HCT116 (cell line): ENCODE results near the gene PDE4D.

Experiments
- POLR2A ChIP-seq: IDR thresholded peaks from 2 replicates; pipeline ENCODE4 v1.7.0; 2011; ENCODE audit warnings: borderline replicate concordance; ENCODE audit not compliant: insufficient read depth, insufficient read length; ENCODE audit errors: extremely low read depth
- POLR2AphosphoS5 ChIP-seq: IDR thresholded peaks from 2 replicates; pipeline ENCODE4 v1.6.1; 2011; ENCODE audit warnings: mild to moderate bottlenecking, low read depth, low read length, moderate library complexity
- RAD21 ChIP-seq: IDR thresholded peaks from 2 replicates; pipeline ENCODE4 v1.6.1; 2012; ENCODE audit warnings: low read depth, mild to moderate bottlenecking
- SP1 ChIP-seq: IDR thresholded peaks from 2 replicates; pipeline ENCODE4 v1.6.1; 2012; ENCODE audit warnings: low read depth
- ZFX ChIP-seq: fragments of 450-650 bp; IDR thresholded peaks from 2 replicates; pipeline ENCODE4 v1.6.1; 2017
- TF ChIP-seq, protein P1 (sequence below): IDR thresholded peaks from 2 replicates; pipeline ENCODE4 v1.6.1; 2012; ENCODE audit warnings: low read depth
- TF ChIP-seq, protein P2 (sequence below), 3 experiments: fragments of 200-600 bp in 1 of 3; sonication (generic) in 1 of 3; IDR thresholded peaks in 2 of 3; conservative IDR thresholded peaks in 1 of 3; 2 replicates each; pipeline ENCODE4 v1.5.1; 2012 to 2017; ENCODE audit warnings: low read depth in 2 of 3, low read length in 2 of 3, antibody characterized with exemption in 1 of 3, borderline replicate concordance in 1 of 3, control low read depth in 1 of 3, mild to moderate bottlenecking in 1 of 3, mixed read lengths in 1 of 3, mixed run types in 1 of 3, moderate library complexity in 1 of 3; ENCODE audit not compliant: insufficient read depth in 1 of 3

GRCh38 chr5:59577485-59577884 lies 316.0 kb downstream of the PDE4D start:
- TF ChIP-seq, protein P1, sequence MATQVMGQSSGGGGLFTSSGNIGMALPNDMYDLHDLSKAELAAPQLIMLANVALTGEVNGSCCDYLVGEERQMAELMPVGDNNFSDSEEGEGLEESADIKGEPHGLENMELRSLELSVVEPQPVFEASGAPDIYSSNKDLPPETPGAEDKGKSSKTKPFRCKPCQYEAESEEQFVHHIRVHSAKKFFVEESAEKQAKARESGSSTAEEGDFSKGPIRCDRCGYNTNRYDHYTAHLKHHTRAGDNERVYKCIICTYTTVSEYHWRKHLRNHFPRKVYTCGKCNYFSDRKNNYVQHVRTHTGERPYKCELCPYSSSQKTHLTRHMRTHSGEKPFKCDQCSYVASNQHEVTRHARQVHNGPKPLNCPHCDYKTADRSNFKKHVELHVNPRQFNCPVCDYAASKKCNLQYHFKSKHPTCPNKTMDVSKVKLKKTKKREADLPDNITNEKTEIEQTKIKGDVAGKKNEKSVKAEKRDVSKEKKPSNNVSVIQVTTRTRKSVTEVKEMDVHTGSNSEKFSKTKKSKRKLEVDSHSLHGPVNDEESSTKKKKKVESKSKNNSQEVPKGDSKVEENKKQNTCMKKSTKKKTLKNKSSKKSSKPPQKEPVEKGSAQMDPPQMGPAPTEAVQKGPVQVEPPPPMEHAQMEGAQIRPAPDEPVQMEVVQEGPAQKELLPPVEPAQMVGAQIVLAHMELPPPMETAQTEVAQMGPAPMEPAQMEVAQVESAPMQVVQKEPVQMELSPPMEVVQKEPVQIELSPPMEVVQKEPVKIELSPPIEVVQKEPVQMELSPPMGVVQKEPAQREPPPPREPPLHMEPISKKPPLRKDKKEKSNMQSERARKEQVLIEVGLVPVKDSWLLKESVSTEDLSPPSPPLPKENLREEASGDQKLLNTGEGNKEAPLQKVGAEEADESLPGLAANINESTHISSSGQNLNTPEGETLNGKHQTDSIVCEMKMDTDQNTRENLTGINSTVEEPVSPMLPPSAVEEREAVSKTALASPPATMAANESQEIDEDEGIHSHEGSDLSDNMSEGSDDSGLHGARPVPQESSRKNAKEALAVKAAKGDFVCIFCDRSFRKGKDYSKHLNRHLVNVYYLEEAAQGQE, result no peak
- TF ChIP-seq SP1, result no peak
- TF ChIP-seq POLR2AphosphoS5, result no peak
- TF ChIP-seq, protein P2, sequence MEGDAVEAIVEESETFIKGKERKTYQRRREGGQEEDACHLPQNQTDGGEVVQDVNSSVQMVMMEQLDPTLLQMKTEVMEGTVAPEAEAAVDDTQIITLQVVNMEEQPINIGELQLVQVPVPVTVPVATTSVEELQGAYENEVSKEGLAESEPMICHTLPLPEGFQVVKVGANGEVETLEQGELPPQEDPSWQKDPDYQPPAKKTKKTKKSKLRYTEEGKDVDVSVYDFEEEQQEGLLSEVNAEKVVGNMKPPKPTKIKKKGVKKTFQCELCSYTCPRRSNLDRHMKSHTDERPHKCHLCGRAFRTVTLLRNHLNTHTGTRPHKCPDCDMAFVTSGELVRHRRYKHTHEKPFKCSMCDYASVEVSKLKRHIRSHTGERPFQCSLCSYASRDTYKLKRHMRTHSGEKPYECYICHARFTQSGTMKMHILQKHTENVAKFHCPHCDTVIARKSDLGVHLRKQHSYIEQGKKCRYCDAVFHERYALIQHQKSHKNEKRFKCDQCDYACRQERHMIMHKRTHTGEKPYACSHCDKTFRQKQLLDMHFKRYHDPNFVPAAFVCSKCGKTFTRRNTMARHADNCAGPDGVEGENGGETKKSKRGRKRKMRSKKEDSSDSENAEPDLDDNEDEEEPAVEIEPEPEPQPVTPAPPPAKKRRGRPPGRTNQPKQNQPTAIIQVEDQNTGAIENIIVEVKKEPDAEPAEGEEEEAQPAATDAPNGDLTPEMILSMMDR (IDR thresholded peaks at IDR 0.05 in 2 of 3, conservative IDR thresholded peaks at IDR 0.05 in 1 of 3; ENCODE audit: borderline replicate concordance in 1 of 3, insufficient read depth in 1 of 3, low read depth in 2 of 3, low read length in 2 of 3), result no peak
- no peak for TF ChIP-seq POLR2A
- TF ChIP-seq RAD21, result no peak
- no peak for TF ChIP-seq ZFX
